Stimulated activated naive CD4-positive, alpha-beta T cell (primary cell): Measurements from ENCODE around the gene MYO1C.
"Not testable (repeated sequence)": the region's sequence is repeated elsewhere in the genome, so short reads cannot be mapped to it uniquely, and the experiment has no call there.

Experiments
- DNase-seq, 6 experiments: peaks; one replicate each; lab custom pipeline; 2025; lab: John Stamatoyannopoulos, UW

MYO1C gene

GRCh38 chr17:1423456-1424135 is 68.9 kb downstream of the MYO1C start:
- DNase-seq: no peak

- no peak for DNase-seq
These were observed 69.6 kb downstream of the MYO1C start for GRCh38 chr17:1422885-1423284.

- no peak for DNase-seq
These were observed 71.0 kb downstream of the MYO1C start for GRCh38 chr17:1421470-1421869.

DNA sequence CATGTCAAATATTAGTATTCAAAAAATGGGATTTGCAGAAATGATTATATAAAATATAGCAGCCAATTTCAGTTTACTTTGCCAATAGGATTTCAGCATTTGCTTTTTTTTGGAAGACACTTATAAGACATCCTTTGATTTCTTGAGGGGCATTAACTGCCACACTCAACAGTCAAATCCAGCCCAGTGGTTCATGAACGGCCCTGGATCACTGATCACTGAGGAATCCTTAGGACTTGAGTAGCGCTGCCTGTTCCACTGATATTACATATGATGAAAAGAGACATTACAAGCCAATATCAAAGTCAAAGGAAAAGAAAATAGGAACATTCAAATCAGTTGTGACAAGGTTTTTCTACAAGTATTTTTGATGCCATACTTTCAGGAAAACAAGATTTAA is 71.5 kb downstream of the MYO1C start:
- no peak for DNase-seq

GRCh38 chr17:1420163-1420562 is 72.3 kb downstream of the MYO1C start:
- DNase-seq: no peak

DNA sequence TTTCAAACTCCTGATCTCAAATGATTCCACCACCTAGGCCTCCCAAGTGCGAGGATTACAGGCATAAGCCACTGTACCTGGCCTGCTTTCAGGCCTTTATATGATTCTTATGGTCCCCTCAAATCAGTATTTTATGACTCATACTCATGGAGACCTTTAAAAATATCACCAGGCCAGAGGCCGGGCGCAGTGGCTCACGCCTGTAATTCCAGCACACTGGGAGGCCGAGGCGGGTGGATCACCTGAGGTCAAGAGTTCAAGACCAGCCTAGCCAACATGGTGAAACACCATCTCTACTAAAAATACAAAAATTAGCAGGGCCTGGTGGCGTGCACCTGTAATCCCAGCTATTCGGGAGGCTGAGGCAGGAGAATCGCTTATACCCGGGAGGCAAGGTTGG is 74.0 kb downstream of the MYO1C start:
- DNase-seq: not testable (repeated sequence)

GRCh38 chr17:1416414-1416813 is 76.1 kb downstream of the MYO1C start:
- DNase-seq: no peak

GRCh38 chr17:1414634-1415033 is 77.9 kb downstream of the MYO1C start:
- DNase-seq: no peak
